SU-DHL-6 (cell line): Measurements from ENCODE around the gene BSG.

ENCODE experiments used
- EZH2phosphoT487 ChIP-seq: fragments of 200-600 bp; sonication (generic), shearing (Covaris generic); conservative IDR thresholded peaks from 2 replicates; pipeline ENCODE4 v1.6.1; 2018; ENCODE audit warnings: mild to moderate bottlenecking, antibody characterized with exemption, low read length, moderate library complexity, mixed read lengths
- TF ChIP-seq, protein P1 (sequence below): fragments of 200-600 bp; sonication (generic); IDR thresholded peaks from one replicate; pipeline ENCODE4 v1.5.1; 2017; ENCODE audit warnings: antibody characterized with exemption, mild to moderate bottlenecking, low read length, moderate library complexity; ENCODE audit not compliant: insufficient read depth, poor library complexity, severe bottlenecking

DNA sequence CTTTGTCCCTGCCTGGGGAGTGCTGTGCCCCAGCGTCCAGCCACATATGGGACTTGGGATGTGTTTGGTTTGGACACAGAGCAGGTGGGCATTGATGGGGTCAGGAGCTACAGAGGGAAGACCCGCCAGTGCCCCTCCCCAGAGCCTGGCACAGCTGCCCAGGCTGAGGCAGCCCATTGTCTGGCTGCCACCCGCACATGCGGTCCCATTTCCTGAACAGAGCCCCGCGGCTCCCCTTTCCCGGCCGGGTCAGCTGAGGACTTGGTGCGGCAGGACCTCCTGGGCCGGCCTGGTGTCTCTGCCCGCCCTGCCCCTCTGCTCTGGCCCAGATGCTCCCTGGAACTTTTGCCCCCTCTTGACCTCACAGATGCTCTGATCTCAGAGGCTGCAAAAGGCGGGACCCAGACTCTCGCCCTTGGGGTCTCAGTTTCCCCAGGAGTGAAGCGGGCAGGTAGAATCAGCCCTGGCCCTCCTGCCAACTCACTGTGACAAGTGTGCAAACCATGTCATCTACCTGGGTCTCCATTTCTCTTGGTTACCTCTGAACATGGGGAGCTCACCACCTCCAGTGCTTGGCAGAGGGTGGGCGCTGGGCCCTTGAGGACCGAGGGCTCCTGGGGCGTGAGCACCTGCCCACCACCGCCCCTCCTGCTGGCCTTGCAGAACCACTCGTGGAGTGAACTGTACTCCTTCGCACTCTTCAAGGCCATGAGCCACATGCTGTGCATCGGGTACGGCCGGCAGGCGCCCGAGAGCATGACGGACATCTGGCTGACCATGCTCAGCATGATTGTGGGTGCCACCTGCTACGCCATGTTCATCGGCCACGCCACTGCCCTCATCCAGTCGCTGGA, 35.1 kb downstream of the BSG start:
- TF ChIP-seq, protein P1, sequence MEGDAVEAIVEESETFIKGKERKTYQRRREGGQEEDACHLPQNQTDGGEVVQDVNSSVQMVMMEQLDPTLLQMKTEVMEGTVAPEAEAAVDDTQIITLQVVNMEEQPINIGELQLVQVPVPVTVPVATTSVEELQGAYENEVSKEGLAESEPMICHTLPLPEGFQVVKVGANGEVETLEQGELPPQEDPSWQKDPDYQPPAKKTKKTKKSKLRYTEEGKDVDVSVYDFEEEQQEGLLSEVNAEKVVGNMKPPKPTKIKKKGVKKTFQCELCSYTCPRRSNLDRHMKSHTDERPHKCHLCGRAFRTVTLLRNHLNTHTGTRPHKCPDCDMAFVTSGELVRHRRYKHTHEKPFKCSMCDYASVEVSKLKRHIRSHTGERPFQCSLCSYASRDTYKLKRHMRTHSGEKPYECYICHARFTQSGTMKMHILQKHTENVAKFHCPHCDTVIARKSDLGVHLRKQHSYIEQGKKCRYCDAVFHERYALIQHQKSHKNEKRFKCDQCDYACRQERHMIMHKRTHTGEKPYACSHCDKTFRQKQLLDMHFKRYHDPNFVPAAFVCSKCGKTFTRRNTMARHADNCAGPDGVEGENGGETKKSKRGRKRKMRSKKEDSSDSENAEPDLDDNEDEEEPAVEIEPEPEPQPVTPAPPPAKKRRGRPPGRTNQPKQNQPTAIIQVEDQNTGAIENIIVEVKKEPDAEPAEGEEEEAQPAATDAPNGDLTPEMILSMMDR: no peak
- no peak for TF ChIP-seq EZH2phosphoT487
